Gastroesophageal sphincter (tissue), 4 donors: ENCODE results near the gene INTS7. TPM values are rescaled to one million over a fixed set of nuclear protein-coding genes. Genes with fewer than 3 reads are reported as not detected.

ENCODE experiments used
- ATAC-seq: fragments of 150-250 bp; one replicate; pipeline ENCODE4 v1.9.1; 2016; ENCODE audit warnings: mild to moderate bottlenecking, moderate library complexity
- H3K27ac ChIP-seq, 4 donors: fragments of 200-600 bp; sonication (generic) in 3 of 4; 1 replicate in 3 of 4; 2 replicates in 1 of 4; pipeline ENCODE4 v1.5.1; 2016 to 2019
- H3K27me3 ChIP-seq: fragments of 200-600 bp; sonication (generic); one replicate; pipeline ENCODE4 v1.5.1; 2019
- H3K36me3 ChIP-seq, 2 donors: fragments of 200-600 bp; sonication (generic); one replicate each; pipeline ENCODE4 v1.5.1; 2019; ENCODE audit warnings: control low read depth in 1 of 2
- H3K4me1 ChIP-seq, 3 donors: fragments of 200-600 bp; sonication (generic); 1 replicate in 2 of 3; 2 replicates in 1 of 3; pipeline ENCODE4 v1.5.1; 2016 to 2019; ENCODE audit warnings: control low read depth in 2 of 3
- H3K4me3 ChIP-seq, 2 donors: fragments of 200-600 bp; sonication (generic); one replicate each; pipeline ENCODE4 v1.5.1; 2019; ENCODE audit warnings: mild to moderate bottlenecking in 1 of 2, moderate library complexity in 1 of 2
- H3K9me3 ChIP-seq, 3 donors: fragments of 200-600 bp; sonication (generic); one replicate each; pipeline ENCODE4 v1.5.1; 2017 to 2019; ENCODE audit warnings: control low read depth in 2 of 3
- EP300 ChIP-seq: sonication (generic); formaldehyde crosslinking; IDR thresholded peaks from one replicate; pipeline ENCODE4 v1.6.1; 2017; ENCODE audit warnings: antibody characterized with exemption, mild to moderate bottlenecking
- POLR2A ChIP-seq, 2 donors: fragments of 450-650 bp; IDR thresholded peaks; one replicate each; pipeline ENCODE4 v1.6.1; 2017; ENCODE audit warnings: antibody characterized with exemption in 2 of 2, mild to moderate bottlenecking in 2 of 2, moderate library complexity in 1 of 2
- POLR2AphosphoS5 ChIP-seq: sonication (generic); formaldehyde crosslinking; IDR thresholded peaks from one replicate; pipeline ENCODE4 v1.6.1; 2017; ENCODE audit warnings: antibody characterized with exemption
- WGBS, 2 donors: methylation state at CpG; one replicate each; pipeline ENCODE4 v1.1.5; 2018; ENCODE audit warnings: low coverage in 1 of 2; 5-methylcytosine and 5-hydroxymethylcytosine counted together
- total RNA-seq, 4 donors: library from RNA; depleted of rRNA; stranded (reverse); fragments of >200 nt; gene quantifications; one replicate each; pipeline ENCODE4 v1.1.0, GENCODE V29; 2016
- TF ChIP-seq, protein P1 (sequence below), 4 experiments: fragments of 200-600 bp in 2 of 4; fragments of 450-650 bp in 2 of 4; sonication (generic) in 1 of 4; IDR thresholded peaks; one replicate each; pipeline ENCODE4 v1.5.1; 2017 to 2019; ENCODE audit warnings: antibody characterized with exemption in 4 of 4, mild to moderate bottlenecking in 2 of 4, moderate library complexity in 2 of 4

The INTS7 gene
- total RNA-seq, 4 donors from 2014 or later: 6.1 to 14.2 (median 8.2) TPM

DNA sequence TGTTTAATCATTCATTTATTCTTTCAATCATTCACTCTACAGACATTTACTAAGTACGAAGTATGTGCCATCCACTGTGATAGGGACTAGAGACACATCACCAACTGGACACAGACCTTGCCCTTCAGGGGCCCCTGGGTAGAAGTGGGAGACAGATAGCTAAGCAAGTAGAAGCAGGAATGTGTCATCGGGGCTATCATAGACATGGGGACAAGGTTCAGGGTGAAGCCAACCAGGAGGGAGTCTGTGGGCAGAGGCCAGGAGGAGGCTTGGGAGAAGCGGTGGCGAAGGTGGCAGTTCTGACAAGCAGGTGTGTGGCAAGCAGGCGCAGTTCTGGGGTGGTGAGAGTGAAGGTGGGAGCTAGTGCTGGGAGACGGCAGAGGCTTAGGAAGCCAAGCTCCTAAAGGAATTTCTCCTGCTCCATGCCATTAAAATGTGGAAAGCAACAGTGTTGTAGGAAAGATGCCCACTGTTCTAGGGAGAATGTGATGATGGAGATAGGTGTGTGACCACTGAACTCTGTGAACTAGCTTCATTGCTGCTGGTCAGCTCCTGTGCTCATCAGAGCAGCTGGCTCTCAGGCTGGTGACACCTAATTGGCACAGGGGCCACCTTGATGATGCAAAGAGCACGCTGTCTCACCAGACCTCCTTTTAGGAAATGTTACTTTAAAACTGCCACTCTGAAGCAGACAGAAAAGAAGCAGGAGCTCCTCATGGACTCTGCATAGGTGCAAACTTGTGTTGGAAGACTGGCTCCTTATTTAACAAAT is 125.1 kb downstream of the INTS7 start:
- TF ChIP-seq POLR2A (IDR thresholded peaks at IDR 0.05) (no peak), EP300 (no peak), POLR2AphosphoS5 (no peak)
- TF ChIP-seq, protein P1, sequence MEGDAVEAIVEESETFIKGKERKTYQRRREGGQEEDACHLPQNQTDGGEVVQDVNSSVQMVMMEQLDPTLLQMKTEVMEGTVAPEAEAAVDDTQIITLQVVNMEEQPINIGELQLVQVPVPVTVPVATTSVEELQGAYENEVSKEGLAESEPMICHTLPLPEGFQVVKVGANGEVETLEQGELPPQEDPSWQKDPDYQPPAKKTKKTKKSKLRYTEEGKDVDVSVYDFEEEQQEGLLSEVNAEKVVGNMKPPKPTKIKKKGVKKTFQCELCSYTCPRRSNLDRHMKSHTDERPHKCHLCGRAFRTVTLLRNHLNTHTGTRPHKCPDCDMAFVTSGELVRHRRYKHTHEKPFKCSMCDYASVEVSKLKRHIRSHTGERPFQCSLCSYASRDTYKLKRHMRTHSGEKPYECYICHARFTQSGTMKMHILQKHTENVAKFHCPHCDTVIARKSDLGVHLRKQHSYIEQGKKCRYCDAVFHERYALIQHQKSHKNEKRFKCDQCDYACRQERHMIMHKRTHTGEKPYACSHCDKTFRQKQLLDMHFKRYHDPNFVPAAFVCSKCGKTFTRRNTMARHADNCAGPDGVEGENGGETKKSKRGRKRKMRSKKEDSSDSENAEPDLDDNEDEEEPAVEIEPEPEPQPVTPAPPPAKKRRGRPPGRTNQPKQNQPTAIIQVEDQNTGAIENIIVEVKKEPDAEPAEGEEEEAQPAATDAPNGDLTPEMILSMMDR (IDR thresholded peaks at IDR 0.05): no peak
- ATAC-seq: no peak
- Histone ChIP-seq H3K9me3 (no peaks in the 10 kb centered on the region), H3K4me1 (no peaks in the 10 kb centered on the region), H3K4me3 (no peak overlapping the region), H3K36me3 (no peaks in the 10 kb centered on the region), H3K27me3 (no peaks in the 10 kb centered on the region), H3K27ac (no peak overlapping the region)
- WGBS, 2 donors: 85 to 93% methylated on average over 6 to 7 of the region's 7 CpGs

DNA sequence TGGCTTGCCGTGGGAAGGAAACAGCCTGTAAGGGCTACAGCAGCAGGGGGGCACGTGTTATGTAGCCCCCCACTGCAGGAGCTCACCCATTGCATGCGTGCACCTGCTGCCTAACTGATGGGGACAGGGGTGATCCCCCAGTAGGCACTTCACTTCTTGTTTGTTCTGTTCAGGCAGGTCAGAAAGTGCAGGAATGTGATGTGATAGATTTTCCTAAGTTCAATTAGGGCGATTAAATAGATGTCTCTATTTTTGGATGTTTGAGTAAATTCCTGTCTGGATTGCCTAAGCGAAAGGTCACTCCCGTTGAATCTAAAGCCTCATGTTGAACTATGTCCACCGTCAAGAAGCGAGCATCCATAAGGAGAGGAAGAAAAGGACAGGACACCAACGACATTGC is 126.0 kb downstream of the INTS7 start:
- no peak for TF ChIP-seq POLR2AphosphoS5
- no peak for TF ChIP-seq POLR2A (IDR thresholded peaks at IDR 0.05)
- TF ChIP-seq, protein P1 (IDR thresholded peaks at IDR 0.05): no peak
- TF ChIP-seq EP300: no peak
- Histone ChIP-seq H3K4me3 (no peak overlapping the region), H3K36me3 (no peaks in the 10 kb centered on the region), H3K4me1 (no peaks in the 10 kb centered on the region), H3K27me3 (no peaks in the 10 kb centered on the region), H3K27ac (no peak overlapping the region), H3K9me3 (no peaks in the 10 kb centered on the region)
- 76% methylated on average over 6 of the region's 9 CpGs; no CpG with 5 or more reads in 1 of the 2 donors for WGBS, 2 donors
- ATAC-seq: no peak

DNA sequence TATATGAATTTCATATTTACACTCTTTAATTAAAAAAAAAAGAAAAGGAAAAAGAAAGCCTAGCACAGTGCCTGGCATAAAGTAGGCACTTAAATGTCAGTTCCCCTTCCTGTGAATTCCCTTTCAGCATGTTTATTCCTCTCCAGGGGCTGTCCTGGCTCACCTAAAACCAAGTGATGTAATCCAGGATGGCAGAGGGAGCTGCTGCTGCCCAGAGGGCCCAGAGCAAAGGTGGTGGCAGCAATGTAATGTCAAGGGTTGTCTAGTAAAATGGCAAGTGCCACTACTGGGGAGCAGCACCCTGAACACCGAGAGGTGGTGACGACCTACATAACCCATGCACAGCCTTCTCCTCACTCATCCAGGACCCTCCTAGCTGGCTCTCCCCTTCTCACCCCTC is 126.4 kb downstream of the INTS7 start:
- H3K36me3 ChIP-seq: no peaks in the 10 kb centered on the region
- TF ChIP-seq POLR2A (IDR thresholded peaks at IDR 0.05) (no peak), POLR2AphosphoS5 (no peak), EP300 (no peak)
- TF ChIP-seq, protein P1 (IDR thresholded peaks at IDR 0.05): no peak
- 64 to 92% methylated on average over 2 of the region's 2 CpGs for WGBS, 2 donors

DNA sequence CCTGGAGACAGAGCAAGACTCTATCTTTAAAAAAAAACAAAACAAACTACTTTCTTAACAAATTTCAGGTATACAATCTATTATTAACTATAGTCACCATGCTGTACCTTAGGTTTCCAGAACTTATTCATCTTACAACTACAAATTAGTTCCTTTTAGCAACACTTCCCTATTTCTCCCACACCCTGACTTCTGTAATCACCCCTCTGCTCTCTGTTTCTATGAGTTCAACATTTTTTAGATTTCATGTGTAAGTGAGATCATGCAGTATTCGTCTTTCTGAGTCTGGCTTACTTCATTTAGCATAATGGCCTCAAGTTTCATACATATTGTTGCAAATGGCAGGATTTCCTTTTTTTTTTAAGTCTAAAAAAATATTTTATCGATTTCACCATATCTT is 126.9 kb downstream of the INTS7 start:
- WGBS, 2 donors: 47 to 61% methylated on average over 2 of the region's 2 CpGs
- TF ChIP-seq POLR2AphosphoS5 (no peak), EP300 (no peak), POLR2A (IDR thresholded peaks at IDR 0.05) (no peak)
- TF ChIP-seq, protein P1 (IDR thresholded peaks at IDR 0.05): no peak
- ATAC-seq: no peak

More for the DNA sequence above, 126.4 kb downstream of the INTS7 start:
- Histone ChIP-seq H3K4me3 (no peak overlapping the region), H3K27ac (no peak overlapping the region), H3K9me3 (no peaks in the 10 kb centered on the region), H3K27me3 (no peaks in the 10 kb centered on the region), H3K4me1 (no peaks in the 10 kb centered on the region)
- ATAC-seq: no peak

More for the DNA sequence above, 126.9 kb downstream of the INTS7 start:
- Histone ChIP-seq H3K27me3 (no peaks in the 10 kb centered on the region), H3K27ac (no peak overlapping the region), H3K4me1 (no peaks in the 10 kb centered on the region), H3K36me3 (no peaks in the 10 kb centered on the region), H3K4me3 (no peak overlapping the region), H3K9me3 (no peaks in the 10 kb centered on the region)
